Prostate gland (tissue), 2 donors: ENCODE data around the gene TMCC1. TPM values are rescaled to one million over a fixed set of nuclear protein-coding genes. Genes with fewer than 3 reads are reported as not detected.
"Not testable (repeated sequence)": the region's sequence is repeated elsewhere in the genome, so short reads cannot be mapped to it uniquely, and the experiment has no call there.

Source experiments
- DNase-seq: peaks from one replicate; pipeline ENCODE4 v3.0.0-alpha.2; 2019; ENCODE audit warnings: low spot score
- H3K27ac ChIP-seq, 2 donors: fragments of 200-600 bp; sonication (generic); 2 replicates each; pipeline ENCODE4 v1.5.1; 2017 to 2019
- H3K27me3 ChIP-seq: fragments of 200-600 bp; sonication (generic); replicated peaks from 2 replicates; pipeline ENCODE4 v1.5.1; 2019; ENCODE audit not compliant: insufficient read depth
- H3K36me3 ChIP-seq, 2 donors: fragments of 200-600 bp; sonication (generic); 1 replicate in 1 of 2; 2 replicates in 1 of 2; pipeline versions ENCODE4 v1.5.1 to v1.8.1; 2017 to 2019
- H3K4me1 ChIP-seq: fragments of 200-600 bp; sonication (generic); replicated peaks from 2 replicates; pipeline ENCODE4 v1.5.1; 2019
- H3K4me3 ChIP-seq, 2 donors: fragments of 200-600 bp; sonication (generic); 2 replicates each; pipeline ENCODE4 v1.5.1; 2017 to 2019
- H3K9me3 ChIP-seq: fragments of 200-600 bp; sonication (generic); 2 replicates; pipeline ENCODE4 v1.5.1; 2017
- CTCF ChIP-seq, 4 experiments: fragments of 200-600 bp in 2 of 4; fragments of 450-650 bp in 2 of 4; sonication (generic) in 2 of 4; IDR thresholded peaks; 1 replicate in 3 of 4; 2 replicates in 1 of 4; pipeline ENCODE4 v1.5.1; 2016 to 2019; ENCODE audit warnings: antibody characterized with exemption in 4 of 4, mild to moderate bottlenecking in 2 of 4, moderate library complexity in 2 of 4
- POLR2A ChIP-seq: fragments of 450-650 bp; IDR thresholded peaks from one replicate; pipeline ENCODE4 v1.6.1; 2016; ENCODE audit warnings: antibody characterized with exemption, mild to moderate bottlenecking
- POLR2AphosphoS5 ChIP-seq: sonication (generic); formaldehyde crosslinking; IDR thresholded peaks from one replicate; pipeline ENCODE4 v1.6.1; 2017; ENCODE audit warnings: antibody characterized with exemption
- WGBS: methylation state at CpG from one replicate; pipeline ENCODE4 v1.1.5; 2018; 5-methylcytosine and 5-hydroxymethylcytosine counted together
- intact Hi-C: fragments of 100-400 bp; cut with DNase I; formaldehyde crosslinking; loops from one replicate; pipeline ENCODE4 v1.14.2; 2022
- total RNA-seq, 2 donors: library from RNA; depleted of rRNA; stranded (reverse); fragments of >200 nt; gene quantifications; one replicate each; pipeline ENCODE4 v1.1.0, GENCODE V29; 2016

Gene TMCC1
- total RNA-seq, 2 donors from 2014 or later: 27.6 to 43.9 TPM

- H3K9me3 ChIP-seq: no peaks in the 10 kb centered on the region
- H3K36me3 ChIP-seq: no peaks in the 10 kb centered on the region
- H3K4me3 ChIP-seq: no peak overlapping the region
- TF ChIP-seq CTCF (IDR thresholded peaks at IDR 0.05) (no peak), POLR2AphosphoS5 (no peak), POLR2A (no peak)
- intact Hi-C loops: no loop called here
- no peak for DNase-seq
- H3K27ac ChIP-seq: no peak overlapping the region
- WGBS: 100% methylated on average over 1 of the region's 1 CpG
- H3K27me3 ChIP-seq: no peaks in the 10 kb centered on the region
- H3K4me1 ChIP-seq: no peaks in the 10 kb centered on the region
Observed at GRCh38 chr3:129756871-129757270, 136.6 kb downstream of the TMCC1 start.

- H3K27me3 ChIP-seq, H3K4me3 ChIP-seq, H3K27ac ChIP-seq, intact Hi-C loops, DNase-seq, H3K9me3 ChIP-seq, H3K4me1 ChIP-seq, H3K36me3 ChIP-seq: not testable (repeated sequence)
- WGBS: 89% methylated on average over 2 of the region's 2 CpGs
Observed at GRCh38 chr3:129751105-129751504, 142.4 kb downstream of the TMCC1 start.

- H3K4me1 ChIP-seq: peaks cover 2% of the 10 kb centered on the region
- H3K36me3 ChIP-seq: no peaks in the 10 kb centered on the region
- H3K27me3 ChIP-seq: no peaks in the 10 kb centered on the region
- intact Hi-C loops: no loop called here
- H3K27ac ChIP-seq: no peak overlapping the region
- no peaks in the 10 kb centered on the region for H3K9me3 ChIP-seq
- TF ChIP-seq CTCF (IDR thresholded peaks at IDR 0.05) (no peak), POLR2A (no peak), POLR2AphosphoS5 (no peak)
- no peak overlapping the region for H3K4me3 ChIP-seq
- no peak for DNase-seq
Observed at GRCh38 chr3:129749692-129750091, 143.8 kb downstream of the TMCC1 start.

- 94% methylated on average over 3 of the region's 3 CpGs for WGBS
Observed at GRCh38 chr3:129747992-129748391, 145.5 kb downstream of the TMCC1 start.

GRCh38 chr3:129747136-129747535 is 146.4 kb downstream of the TMCC1 start:
- no peaks in the 10 kb centered on the region for H3K9me3 ChIP-seq
- H3K4me1 ChIP-seq: peaks cover 2% of the 10 kb centered on the region
- no peak overlapping the region for H3K4me3 ChIP-seq
- intact Hi-C loops: no loop called here
- DNase-seq: no peak
- TF ChIP-seq POLR2A (no peak), POLR2AphosphoS5 (no peak), CTCF (IDR thresholded peaks at IDR 0.05) (no peak)
- H3K27ac ChIP-seq: no peak overlapping the region
- no peaks in the 10 kb centered on the region for H3K36me3 ChIP-seq
- WGBS: 86% methylated on average over 4 of the region's 4 CpGs
- no peaks in the 10 kb centered on the region for H3K27me3 ChIP-seq

More at GRCh38 chr3:129747992-129748391, 145.5 kb downstream of the TMCC1 start:
- H3K9me3 ChIP-seq: no peaks in the 10 kb centered on the region
- TF ChIP-seq POLR2AphosphoS5: no peak
- no peak for TF ChIP-seq POLR2A
- TF ChIP-seq CTCF (IDR thresholded peaks at IDR 0.05): no peak
- no peak overlapping the region for H3K27ac ChIP-seq
- no peak for DNase-seq
- no peaks in the 10 kb centered on the region for H3K36me3 ChIP-seq
- no peaks in the 10 kb centered on the region for H3K27me3 ChIP-seq
- peaks cover 2% of the 10 kb centered on the region for H3K4me1 ChIP-seq
- intact Hi-C loops: no loop called here
- H3K4me3 ChIP-seq: no peak overlapping the region
